ENCODE results near the gene SORCS2. TPM values are rescaled to one million over a fixed set of nuclear protein-coding genes. Genes with fewer than 3 reads are reported as not detected.

SORCS2 gene
- total and polyA plus RNA-seq, 2 of the 13 experiments (the other 11 are each of a cell fraction or from before 2014, with no cell fraction given) = 0.82 to 1.0 TPM

DNA sequence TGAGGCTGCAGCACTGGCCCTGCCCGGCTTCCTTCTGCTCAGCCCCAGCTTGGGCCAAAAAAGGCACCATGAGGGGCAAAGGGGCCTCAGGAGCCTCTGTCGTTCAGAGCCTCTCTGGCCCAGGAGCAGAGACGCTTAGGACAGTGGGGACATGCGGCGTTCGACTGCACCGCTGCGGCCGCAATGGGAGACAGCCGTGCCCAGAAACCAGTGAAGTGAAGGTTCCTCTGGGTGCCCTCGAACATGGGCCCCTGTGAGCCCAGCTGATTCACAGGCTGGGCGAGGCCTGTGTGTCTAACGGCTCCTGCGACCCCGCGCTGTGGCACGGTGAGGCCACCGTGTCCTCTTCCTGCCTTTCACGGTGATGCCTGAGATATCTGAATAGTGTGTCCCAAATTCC, 512.3 kb downstream of the SORCS2 start:
- Histone ChIP-seq H2AFZ (ENCODE audit: low read length) (no peak overlapping the region), H3K36me3 (replicated peaks in 1 of 2; ENCODE audit: control insufficient read depth in 1 of 2, insufficient read depth in 2 of 2, low read length in 2 of 2) (no peaks in the 10 kb centered on the region), H3K9ac (ENCODE audit: insufficient read depth, low read depth, low read length) (no peak overlapping the region), H3K79me2 (ENCODE audit: insufficient read depth, low read length) (no peaks in the 10 kb centered on the region), H3K4me2 (ENCODE audit: low read depth, low read length) (no peak overlapping the region), H3K4me1 (ENCODE audit: insufficient read depth, low read length) (peaks cover 8% of the 10 kb centered on the region), H3K27me3 (ENCODE audit: control insufficient read depth in 1 of 2, insufficient read depth in 2 of 2, low read length in 2 of 2) (no peaks in the 10 kb centered on the region), H3K27ac (ENCODE audit: extremely low read length, insufficient read depth, low read length) (no peak overlapping the region), H3K9me3 (ENCODE audit: low read length) (no peaks in the 10 kb centered on the region), H4K20me1 (ENCODE audit: insufficient read depth, low read length) (no peaks in the 10 kb centered on the region), H3K4me3 (replicated peaks in 1 of 3; ENCODE audit: insufficient read depth in 1 of 3, low read depth in 2 of 3, low read length in 3 of 3) (no peak overlapping the region)
- TF ChIP-seq, protein P1, sequence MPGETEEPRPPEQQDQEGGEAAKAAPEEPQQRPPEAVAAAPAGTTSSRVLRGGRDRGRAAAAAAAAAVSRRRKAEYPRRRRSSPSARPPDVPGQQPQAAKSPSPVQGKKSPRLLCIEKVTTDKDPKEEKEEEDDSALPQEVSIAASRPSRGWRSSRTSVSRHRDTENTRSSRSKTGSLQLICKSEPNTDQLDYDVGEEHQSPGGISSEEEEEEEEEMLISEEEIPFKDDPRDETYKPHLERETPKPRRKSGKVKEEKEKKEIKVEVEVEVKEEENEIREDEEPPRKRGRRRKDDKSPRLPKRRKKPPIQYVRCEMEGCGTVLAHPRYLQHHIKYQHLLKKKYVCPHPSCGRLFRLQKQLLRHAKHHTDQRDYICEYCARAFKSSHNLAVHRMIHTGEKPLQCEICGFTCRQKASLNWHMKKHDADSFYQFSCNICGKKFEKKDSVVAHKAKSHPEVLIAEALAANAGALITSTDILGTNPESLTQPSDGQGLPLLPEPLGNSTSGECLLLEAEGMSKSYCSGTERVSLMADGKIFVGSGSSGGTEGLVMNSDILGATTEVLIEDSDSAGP (CRISPR knock-in tag; IDR thresholded peaks at IDR 0.05; ENCODE audit: borderline replicate concordance) = no peak
- TF ChIP-seq ZNF773 (CRISPR knock-in tag; IDR thresholded peaks at IDR 0.05; ENCODE audit: borderline replicate concordance) = no peak
- TF ChIP-seq CREB1 (IDR thresholded peaks at IDR 0.05) = no peak
- no peak for TF ChIP-seq CREB1 (CRISPR knock-in tag; IDR thresholded peaks at IDR 0.05)
- in situ Hi-C loops (cut with HindIII; ENCODE audit: extremely low pct_ligation_motif_present, low pct_unique_long_range_greater_than_20kb) (no loop called here), intact Hi-C loops (cut with micrococcal nuclease; ENCODE audit: unreplicated experiment) (no loop called here)
- ATAC-seq = no peak
- ChIA-PET POLR2A (no interaction called here), CTCF (ENCODE audit: low intra/inter-chr PET ratio, low total read pairs) (no interaction called here)
- no peak for DNase-seq (ENCODE audit: low spot score)
- no peak for FAIRE-seq
- WGBS (ENCODE audit: low lambda C conversion rate) = 88% methylated on average over 4 of the region's 19 CpGs
- no TSS peak for BruUV-seq (replicated peaks)

DNA sequence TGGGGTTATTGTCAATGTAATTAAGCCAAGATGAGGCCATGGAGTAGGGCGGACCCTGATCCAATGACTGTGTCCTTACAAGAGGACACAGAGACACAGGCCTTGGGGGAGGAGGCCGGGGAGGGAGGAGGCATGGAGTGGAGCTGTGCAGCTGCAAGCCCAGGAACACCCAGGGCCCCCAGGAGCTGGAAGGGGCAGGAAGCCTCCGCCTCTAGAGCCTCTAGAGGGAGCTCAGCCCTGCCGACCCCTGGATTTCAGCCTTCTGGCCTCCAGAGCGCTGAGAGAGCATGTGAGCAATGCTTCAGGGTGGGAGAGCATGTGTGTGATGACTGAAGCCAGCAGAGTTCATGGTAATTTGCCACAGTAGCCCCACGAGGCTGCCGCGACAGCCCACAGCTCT, 512.7 kb downstream of the SORCS2 start:
- no peak overlapping the region for H3K4me2 ChIP-seq (ENCODE audit: low read depth, low read length)
- DNase-seq (ENCODE audit: low spot score) = peak; percentile 8
- H3K36me3 ChIP-seq (replicated peaks in 1 of 2; ENCODE audit: control insufficient read depth in 1 of 2, insufficient read depth in 2 of 2, low read length in 2 of 2) = no peaks in the 10 kb centered on the region
- FAIRE-seq = no peak
- no peaks in the 10 kb centered on the region for H3K79me2 ChIP-seq (ENCODE audit: insufficient read depth, low read length)
- H3K9me3 ChIP-seq (ENCODE audit: low read length) = no peaks in the 10 kb centered on the region
- no peak overlapping the region for H3K27ac ChIP-seq (ENCODE audit: extremely low read length, insufficient read depth, low read length)
- H3K9ac ChIP-seq (ENCODE audit: insufficient read depth, low read depth, low read length) = no peak overlapping the region
- intact Hi-C loops (cut with micrococcal nuclease; ENCODE audit: unreplicated experiment) = no loop called here
- no TSS peak for BruUV-seq (replicated peaks)
- H3K4me1 ChIP-seq (ENCODE audit: insufficient read depth, low read length) = peaks cover 8% of the 10 kb centered on the region
- POLR2A ChIA-PET = no interaction called here
- CTCF ChIA-PET (ENCODE audit: low intra/inter-chr PET ratio, low total read pairs) = no interaction called here
- WGBS (ENCODE audit: low lambda C conversion rate) = 79% methylated on average over 3 of the region's 8 CpGs
- H2AFZ ChIP-seq (ENCODE audit: low read length) = no peak overlapping the region
- H4K20me1 ChIP-seq (ENCODE audit: insufficient read depth, low read length) = no peaks in the 10 kb centered on the region
- H3K4me3 ChIP-seq (replicated peaks in 1 of 3; ENCODE audit: insufficient read depth in 1 of 3, low read depth in 2 of 3, low read length in 3 of 3) = no peak overlapping the region
- peak; percentile 35 for ATAC-seq
- in situ Hi-C loops (cut with HindIII; ENCODE audit: extremely low pct_ligation_motif_present, low pct_unique_long_range_greater_than_20kb) = no loop called here
- H3K27me3 ChIP-seq (ENCODE audit: control insufficient read depth in 1 of 2, insufficient read depth in 2 of 2, low read length in 2 of 2) = no peaks in the 10 kb centered on the region
- no peak for TF ChIP-seq ZFP1 (CRISPR knock-in tag; IDR thresholded peaks at IDR 0.05)
- no peak for TF ChIP-seq SNAI1 (CRISPR knock-in tag; IDR thresholded peaks at IDR 0.05; ENCODE audit: borderline replicate concordance)
- TF ChIP-seq RFXAP (CRISPR knock-in tag; IDR thresholded peaks at IDR 0.05; ENCODE audit: borderline replicate concordance) = no peak
- TF ChIP-seq NKX3-1 (CRISPR knock-in tag; IDR thresholded peaks at IDR 0.05) = no peak
- TF ChIP-seq ZKSCAN8 (CRISPR knock-in tag; IDR thresholded peaks at IDR 0.05; ENCODE audit: borderline replicate concordance) = no peak
- no peak for TF ChIP-seq ATF4 (CRISPR knock-in tag; IDR thresholded peaks at IDR 0.05)
- no peak for TF ChIP-seq TFDP1 (CRISPR knock-in tag; IDR thresholded peaks at IDR 0.05; ENCODE audit: borderline replicate concordance)
- no peak for TF ChIP-seq TEAD2 (CRISPR knock-in tag; IDR thresholded peaks at IDR 0.05)
- TF ChIP-seq MBD4 (IDR thresholded peaks at IDR 0.05; ENCODE audit: borderline replicate concordance, low read length) = no peak
- no peak for TF ChIP-seq ZNF430 (CRISPR knock-in tag; IDR thresholded peaks at IDR 0.05)
- TF ChIP-seq CHD4 (IDR thresholded peaks at IDR 0.05; ENCODE audit: borderline replicate concordance, low read length) = no peak
- no peak for TF ChIP-seq MLX (CRISPR knock-in tag; IDR thresholded peaks at IDR 0.05)
- TF ChIP-seq ZNF629 (CRISPR knock-in tag; conservative IDR thresholded peaks at IDR 0.05) = no peak
- TF ChIP-seq SRF (IDR thresholded peaks at IDR 0.05; ENCODE audit: low read depth, low read length) = no peak
